B cell (primary cell): ENCODE results near the gene RAP2A. TPM values are rescaled to one million over a fixed set of nuclear protein-coding genes. Genes with fewer than 3 reads are reported as not detected.

Experiments used
- ATAC-seq: fragments of 200-7000 bp; cut with Tn5 transposase; one replicate; pipeline ENCODE4 v1.10.0; 2021; ENCODE audit warnings: low read depth, mild to moderate bottlenecking, moderate number of reproducible peaks, moderate library complexity
- CTCF ChIA-PET: fragments of 350-600 bp; sonication (Branson Sonifier 250); formaldehyde crosslinking; loops from one replicate; lab custom pipeline; 2021; ENCODE audit warnings: antibody characterized with exemption, inconsistent platforms; lab: Charles Lee
- POLR2A ChIA-PET: fragments of 350-600 bp; sonication (Branson Sonifier 250); formaldehyde crosslinking; loops from one replicate; lab custom pipeline; 2021; ENCODE audit warnings: antibody characterized with exemption; lab: Charles Lee
- DNase-seq: peaks from one replicate; pipeline ENCODE4 v3.0.0; 2013
- H2AFZ ChIP-seq: 2 replicates; pipeline ENCODE4 v1.6.1; 2012; ENCODE audit warnings: mild to moderate bottlenecking, low read depth, low read length; ENCODE audit not compliant: insufficient read depth, poor library complexity, severe bottlenecking
- H3K27ac ChIP-seq, 2 donors: 1 replicate in 1 of 2; 2 replicates in 1 of 2; pipeline ENCODE4 v1.5.1; 2012 to 2013; ENCODE audit warnings: low read length in 2 of 2, mild to moderate bottlenecking in 2 of 2, moderate library complexity in 1 of 2
- H3K27me3 ChIP-seq, 4 experiments: fragments of 200-600 bp in 1 of 4; sonication (generic) in 1 of 4; replicated peaks in 1 of 4; 1 replicate in 2 of 4; 2 replicates in 2 of 4; pipeline versions ENCODE4 v1.6.1 to v1.7.0; 2013 to 2016; ENCODE audit warnings: low read length in 3 of 4, mild to moderate bottlenecking in 2 of 4, mixed read lengths in 1 of 4, moderate library complexity in 1 of 4; ENCODE audit not compliant: insufficient read depth in 4 of 4, control insufficient read depth in 3 of 4; ENCODE audit errors: control extremely low read depth in 1 of 4
- H3K36me3 ChIP-seq, 2 experiments: replicated peaks in 1 of 2; 1 replicate in 1 of 2; 2 replicates in 1 of 2; pipeline versions ENCODE4 v1.6.1 to v1.7.1; 2013; ENCODE audit warnings: low read length in 1 of 2; ENCODE audit not compliant: insufficient read depth in 2 of 2, control insufficient read depth in 1 of 2; ENCODE audit errors: control extremely low read depth in 1 of 2, extremely low read depth in 1 of 2
- H3K4me1 ChIP-seq, 2 donors: fragments of 200-600 bp in 1 of 2; sonication (generic) in 1 of 2; 1 replicate in 1 of 2; 2 replicates in 1 of 2; pipeline versions ENCODE4 v1.5.1 to v1.6.1; 2013 to 2017; ENCODE audit warnings: low read length in 2 of 2; ENCODE audit not compliant: control insufficient read depth in 2 of 2, insufficient read depth in 2 of 2
- H3K4me2 ChIP-seq: replicated peaks from 2 replicates; pipeline ENCODE3; 2012; ENCODE audit warnings: mild to moderate bottlenecking, low read depth, low read length; ENCODE audit not compliant: poor library complexity, severe bottlenecking
- H3K4me3 ChIP-seq, 5 experiments: fragments of 200-600 bp in 1 of 5; sonication (generic) in 1 of 5; 1 replicate in 3 of 5; 2 replicates in 2 of 5; pipeline versions ENCODE4 v1.5.1 to v1.7.0; 2011 to 2016; ENCODE audit warnings: low read length in 4 of 5, mild to moderate bottlenecking in 4 of 5, low read depth in 2 of 5, control low read depth in 1 of 5, moderate library complexity in 1 of 5; ENCODE audit not compliant: insufficient read depth in 1 of 5; ENCODE audit errors: control extremely low read depth in 1 of 5, extremely low read depth in 1 of 5
- H3K79me2 ChIP-seq: fragments of 200-600 bp; sonication (generic); one replicate; pipeline ENCODE4 v1.6.0; 2016; ENCODE audit warnings: low read length; ENCODE audit not compliant: control insufficient read depth, insufficient read depth
- H3K9ac ChIP-seq: fragments of 200-600 bp; sonication (generic); 2 replicates; pipeline ENCODE4 v1.6.1; 2017; ENCODE audit warnings: mild to moderate bottlenecking, low read length, moderate library complexity
- H3K9me3 ChIP-seq, 3 donors: one replicate each; pipeline versions ENCODE4 v1.6.1 to v1.7.1; 2013; ENCODE audit warnings: low read length in 2 of 3; ENCODE audit not compliant: control insufficient read depth in 2 of 3, insufficient read depth in 1 of 3; ENCODE audit errors: control extremely low read depth in 1 of 3
- H4K20me1 ChIP-seq: 2 replicates; pipeline ENCODE4 v1.6.0; 2012; ENCODE audit warnings: mild to moderate bottlenecking, low read length; ENCODE audit not compliant: insufficient read depth, control insufficient read depth, poor library complexity, severe bottlenecking
- H3K27ac Mint-ChIP-seq: one replicate; pipeline ENCODE4 v1.8.0; 2021; ENCODE audit warnings: mixed read lengths
- H3K27me3 Mint-ChIP-seq: one replicate; pipeline ENCODE4 v1.8.0; 2021; ENCODE audit warnings: mixed read lengths
- H3K4me1 Mint-ChIP-seq: one replicate; pipeline ENCODE4 v1.8.0; 2021; ENCODE audit warnings: mixed read lengths
- H3K4me3 Mint-ChIP-seq: one replicate; pipeline ENCODE4 v1.8.0; 2021; ENCODE audit warnings: mixed read lengths
- H3K9me3 Mint-ChIP-seq: one replicate; pipeline ENCODE4 v1.8.0; 2022; ENCODE audit warnings: mixed read lengths; ENCODE audit not compliant: insufficient read depth
- CTCF ChIP-seq: fragments of 200-600 bp; IDR thresholded peaks from one replicate; pipeline ENCODE4 v1.8.0; 2022; ENCODE audit warnings: antibody characterized with exemption, mild to moderate bottlenecking
- EZH2 ChIP-seq: IDR thresholded peaks from 2 replicates; pipeline ENCODE4 v1.6.1; 2012; ENCODE audit warnings: borderline replicate concordance, low read depth, mild to moderate bottlenecking, moderate library complexity, low read length; ENCODE audit not compliant: insufficient read depth, poor library complexity, severe bottlenecking
- WGBS: methylation state at CpG from one replicate; pipeline ENCODE4 v1.1.5; 2013; ENCODE audit warnings: missing lambda C conversion rate; ENCODE audit not compliant: insufficient coverage; 5-methylcytosine and 5-hydroxymethylcytosine counted together
- intact Hi-C: fragments of 100-400 bp; cut with micrococcal nuclease; formaldehyde crosslinking; loops from one replicate; pipeline ENCODE4 v1.10.0; 2022
- polyA plus RNA-seq: library from polyadenylated mRNA; depleted of rRNA; stranded (reverse); fragments of >200 nt; gene quantifications from 2 replicates; pipeline ENCODE4 v1.2.3, GENCODE V29; 2012
- total RNA-seq, 2 donors: library from RNA; stranded (reverse); fragments of 120-200 nt in 1 of 2; gene quantifications; 1 replicate in 1 of 2; 2 replicates in 1 of 2; pipeline versions ENCODE4 v1.2.3 to v1.2.4, GENCODE V29; 2013 to 2022

The RAP2A gene
- total and polyA plus RNA-seq, 2 donors (not counting 1 experiment from before 2014, with no cell fraction given), result 2.1 to 24.1 TPM

GRCh38 chr13:97426695-97427094, 7.3 kb upstream of the RAP2A start:
- Histone ChIP-seq H3K4me2 (no peak overlapping the region), H3K4me1 (no peaks in the 10 kb centered on the region), H3K9me3 (peaks cover 0 to 7% (median 0%) of the 10 kb centered on the region in 3 donors), H3K79me2 (no peaks in the 10 kb centered on the region), H3K36me3 (no peaks in the 10 kb centered on the region), H4K20me1 (no peaks in the 10 kb centered on the region), H3K27ac (no peak overlapping the region), H2AFZ (no peak overlapping the region), H3K27me3 (peaks cover 0 to 6% (median 0%) of the 10 kb centered on the region in 4 experiments), H3K4me3 (no peak overlapping the region), H3K9ac (no peak overlapping the region)
- ChIA-PET CTCF (no interaction called here), POLR2A (no interaction called here)
- H3K27ac Mint-ChIP-seq, result no peak overlapping the region
- H3K9me3 Mint-ChIP-seq, result no peaks in the 10 kb centered on the region
- DNase-seq, result no peak
- intact Hi-C loops, result no loop called here
- no peak for TF ChIP-seq EZH2
- no peak for TF ChIP-seq CTCF
- peaks cover 3% of the 10 kb centered on the region for H3K27me3 Mint-ChIP-seq
- no peaks in the 10 kb centered on the region for H3K4me1 Mint-ChIP-seq
- WGBS, result no CpG with 5 or more reads among the region's 3 CpGs
- H3K4me3 Mint-ChIP-seq, result no peak overlapping the region
- no peak for ATAC-seq

GRCh38 chr13:97429681-97430081, 4.3 kb upstream of the RAP2A start:
- Histone ChIP-seq H2AFZ (no peak overlapping the region), H3K27ac (no peak overlapping the region), H3K79me2 (peaks cover 3% of the 10 kb centered on the region), H4K20me1 (no peaks in the 10 kb centered on the region), H3K9me3 (peaks cover 0 to 6% (median 0%) of the 10 kb centered on the region in 3 donors), H3K4me3 (no peak overlapping the region), H3K36me3 (no peaks in the 10 kb centered on the region), H3K4me2 (no peak overlapping the region), H3K27me3 (peaks cover 0 to 3% (median 0%) of the 10 kb centered on the region in 4 experiments), H3K4me1 (peaks cover 4 to 7% of the 10 kb centered on the region in 2 donors), H3K9ac (no peak overlapping the region)
- ChIA-PET POLR2A (no interaction called here), CTCF (no interaction called here)
- H3K4me1 Mint-ChIP-seq, result peaks cover 7% of the 10 kb centered on the region
- H3K27me3 Mint-ChIP-seq, result no peaks in the 10 kb centered on the region
- DNase-seq, result no peak
- H3K27ac Mint-ChIP-seq, result no peak overlapping the region
- TF ChIP-seq EZH2 (no peak), CTCF (no peak)
- intact Hi-C loops, result loop anchor here (5.0 to 10.0 kb wide), 3 partner anchors 1075 to 1773 kb away; partner anchors contain the start of gene UBAC2
- H3K9me3 Mint-ChIP-seq, result no peaks in the 10 kb centered on the region
- H3K4me3 Mint-ChIP-seq, result no peak overlapping the region
- no peak for ATAC-seq
- 87% methylated on average over 6 of the region's 6 CpGs for WGBS
